HG03103 (cell line): ENCODE results near the gene CDHR2.

Source experiments
- ATAC-seq: cut with Tn5 transposase; IDR thresholded peaks from one replicate; pipeline ENCODE4 v1.9.1; 2021; ENCODE audit warnings: low read depth; ENCODE audit not compliant: unreplicated experiment

The CDHR2 gene

GRCh38 chr5:176529116-176529740 lies 19.9 kb upstream of the CDHR2 start:
- ATAC-seq, result no peak

- no peak for ATAC-seq
Measured at GRCh38 chr5:176529741-176530141, 19.4 kb upstream of the CDHR2 start.

- no peak for ATAC-seq
Measured at GRCh38 chr5:176530393-176530982, 18.7 kb upstream of the CDHR2 start.

GRCh38 chr5:176530983-176531901 lies 17.9 kb upstream of the CDHR2 start:
- no peak for ATAC-seq

- ATAC-seq, result no peak
Measured at GRCh38 chr5:176531902-176532493, 17.1 kb upstream of the CDHR2 start.

GRCh38 chr5:176532795-176533194 lies 16.3 kb upstream of the CDHR2 start:
- no peak for ATAC-seq

- no peak for ATAC-seq
Measured at GRCh38 chr5:176533390-176533789, 15.8 kb upstream of the CDHR2 start.

- no peak for ATAC-seq
Measured at GRCh38 chr5:176533894-176534611, 15.1 kb upstream of the CDHR2 start.

GRCh38 chr5:176534640-176535039 lies 14.5 kb upstream of the CDHR2 start:
- no peak for ATAC-seq

- no peak for ATAC-seq
Measured at GRCh38 chr5:176535101-176535663, 14.0 kb upstream of the CDHR2 start.

- no peak for ATAC-seq
Measured at GRCh38 chr5:176535664-176536131, 13.4 kb upstream of the CDHR2 start.

GRCh38 chr5:176536132-176536901 lies 12.8 kb upstream of the CDHR2 start:
- ATAC-seq, result no peak

GRCh38 chr5:176536902-176537553 lies 12.1 kb upstream of the CDHR2 start, which contains the start of gene RNF44:
RNF44 (minus strand) TSS chr5:176537402; CDS start chr5:176532472, 4,930 bp downstream.
- ATAC-seq, result peak; percentile 40

- peak; percentile 55 for ATAC-seq
Measured at GRCh38 chr5:176537554-176538229, 11.4 kb upstream of the CDHR2 start.

GRCh38 chr5:176538230-176538988 lies 10.7 kb upstream of the CDHR2 start:
- no peak for ATAC-seq

GRCh38 chr5:176538989-176539384 lies 10.2 kb upstream of the CDHR2 start:
- ATAC-seq, result no peak

- no peak for ATAC-seq
Measured at GRCh38 chr5:176540476-176540899, 8.7 kb upstream of the CDHR2 start.
